GM12878 (cell line): ENCODE results near the gene SERPINB8. TPM values are rescaled to one million over a fixed set of nuclear protein-coding genes. Genes with fewer than 3 reads are reported as not detected.

Experiments used
- ATAC-seq: fragments of 200-7000 bp; cut with Tn5 transposase; 3 replicates; pipeline ENCODE4 v1.9.1; 2020; ENCODE audit warnings: mild to moderate bottlenecking, moderate library complexity
- BruUV-seq: library from RNA; stranded (reverse); fragments of 400-500 nt; replicated peaks from 2 replicates; lab custom pipeline; 2021; lab: Mats Ljungman, UMichigan
- CTCF ChIA-PET: fragments of 300-600 bp; sonication (Branson Sonifier 250); formaldehyde crosslinking; extraction: SDS; loops from one replicate; lab custom pipeline; 2021; ENCODE audit warnings: inconsistent platforms; lab: Yijun Ruan, JAX
- POLR2A ChIA-PET: fragments of 350-600 bp; formaldehyde crosslinking; extraction: SDS; loops from one replicate; lab custom pipeline; 2021; ENCODE audit warnings: inconsistent platforms; lab: Charles Lee
- RAD21 ChIA-PET: fragments of 300-600 bp; sonication (Branson Sonifier 250); formaldehyde crosslinking; loops from one replicate; lab custom pipeline; 2023; ENCODE audit warnings: antibody characterized with exemption; ENCODE audit not compliant: unreplicated experiment; lab: Charles Lee
- SMC1A ChIA-PET: fragments of 300-600 bp; sonication (Branson Sonifier 250); formaldehyde crosslinking; loops from one replicate; lab custom pipeline; 2023; ENCODE audit not compliant: unreplicated experiment, uncharacterized antibody; lab: Charles Lee
- DNase-seq: peaks from one replicate; pipeline ENCODE4 v3.0.0-alpha.2; 2011; ENCODE audit warnings: low read depth, low spot score
- FAIRE-seq: peaks from 3 replicates; lab custom pipeline; 2011; peaks lifted over from hg19 to GRCh38; lab: Jason Lieb, UNC
- H2AFZ ChIP-seq: 2 replicates; pipeline ENCODE4 v1.6.0; 2011; ENCODE audit warnings: low read depth, low read length, control low read depth; ENCODE audit not compliant: control insufficient read depth
- H3K27ac ChIP-seq: 2 replicates; pipeline ENCODE4 v1.5.1; 2011; ENCODE audit warnings: control low read depth; ENCODE audit not compliant: control insufficient read depth, insufficient read depth
- H3K27me3 ChIP-seq, 2 experiments: replicated peaks in 1 of 2; 2 replicates each; pipeline versions ENCODE4 v1.6.0 to v1.6.1; 2011; ENCODE audit warnings: low read length in 1 of 2; ENCODE audit not compliant: control insufficient read depth in 2 of 2, insufficient read depth in 2 of 2
- H3K36me3 ChIP-seq, 2 experiments: 2 replicates each; pipeline ENCODE4 v1.5.1; 2011; ENCODE audit warnings: low read length in 1 of 2; ENCODE audit not compliant: control insufficient read depth in 2 of 2, insufficient read depth in 2 of 2
- H3K4me1 ChIP-seq: 2 replicates; pipeline ENCODE4 v1.6.1; 2011; ENCODE audit warnings: mild to moderate bottlenecking, low read length, moderate library complexity, mixed read lengths; ENCODE audit not compliant: control insufficient read depth, insufficient read depth
- H3K4me2 ChIP-seq: 2 replicates; pipeline ENCODE4 v1.6.0; 2011; ENCODE audit warnings: control low read depth; ENCODE audit not compliant: control insufficient read depth, insufficient read depth
- H3K4me3 ChIP-seq: fragments of 200-600 bp; sonication (generic); 2 replicates; pipeline ENCODE4 v1.5.1; 2016
- H3K79me2 ChIP-seq: 2 replicates; pipeline ENCODE4 v1.6.0; 2011; ENCODE audit warnings: low read length; ENCODE audit not compliant: control insufficient read depth, insufficient read depth
- H3K9ac ChIP-seq: 2 replicates; pipeline ENCODE4 v1.8.0; 2011; ENCODE audit warnings: low read length, control low read depth, mixed read lengths; ENCODE audit not compliant: control insufficient read depth, insufficient read depth
- H3K9me3 ChIP-seq: replicated peaks from 3 replicates; pipeline ENCODE4 v1.5.1; 2011; ENCODE audit warnings: mild to moderate bottlenecking, low read length; ENCODE audit not compliant: control insufficient read depth, insufficient read depth
- H4K20me1 ChIP-seq: 2 replicates; pipeline ENCODE4 v1.6.0; 2011; ENCODE audit not compliant: control insufficient read depth, insufficient read depth
- BMI1 ChIP-seq: fragments of 450-650 bp; IDR thresholded peaks from 2 replicates; pipeline ENCODE4 v1.6.1; 2016; ENCODE audit warnings: mild to moderate bottlenecking, moderate library complexity, borderline replicate concordance
- CTCF ChIP-seq, 3 experiments: IDR thresholded peaks in 2 of 3; conservative IDR thresholded peaks in 1 of 3; 2 replicates each; pipeline ENCODE4 v1.5.1; 2011; ENCODE audit warnings: low read depth in 3 of 3, low read length in 3 of 3, mild to moderate bottlenecking in 3 of 3, control low read depth in 2 of 3, moderate library complexity in 2 of 3, inconsistent platforms in 1 of 3, mixed read lengths in 1 of 3; ENCODE audit not compliant: control insufficient read depth in 2 of 3, insufficient read depth in 1 of 3; ENCODE audit errors: extremely low read depth in 1 of 3
- FOS ChIP-seq: IDR thresholded peaks from 3 replicates; pipeline ENCODE4 v1.6.1; 2011; ENCODE audit warnings: borderline replicate concordance; ENCODE audit not compliant: insufficient read length; ENCODE audit errors: extremely low read depth
- IKZF1 ChIP-seq: fragments of 450-650 bp; conservative IDR thresholded peaks from 2 replicates; pipeline ENCODE4 v1.6.1; 2017; ENCODE audit warnings: antibody characterized with exemption, mild to moderate bottlenecking
- JUNB ChIP-seq: IDR thresholded peaks from 2 replicates; pipeline ENCODE4 v1.6.1; 2016; ENCODE audit warnings: antibody characterized with exemption, mild to moderate bottlenecking
- JUND ChIP-seq: IDR thresholded peaks from 2 replicates; pipeline ENCODE4 v1.6.1; 2012; ENCODE audit warnings: low read depth, mild to moderate bottlenecking, low read length, improper control_type of control experiment, moderate library complexity
- SKIL ChIP-seq: fragments of 450-650 bp; IDR thresholded peaks from 2 replicates; pipeline ENCODE4 v1.6.1; 2017; ENCODE audit warnings: mild to moderate bottlenecking, low read depth, inconsistent platforms; ENCODE audit not compliant: poor library complexity, severe bottlenecking
- SRF ChIP-seq, 2 experiments: IDR thresholded peaks; 2 replicates each; pipeline ENCODE4 v1.6.1; 2011; ENCODE audit warnings: low read depth in 2 of 2, low read length in 2 of 2, mild to moderate bottlenecking in 1 of 2, moderate library complexity in 1 of 2
- TARDBP ChIP-seq: IDR thresholded peaks from 2 replicates; pipeline ENCODE4 v1.6.1; 2016; ENCODE audit warnings: borderline replicate concordance
- TCF3 ChIP-seq: IDR thresholded peaks from 2 replicates; pipeline ENCODE4 v1.6.1; 2012; ENCODE audit warnings: low read depth, mild to moderate bottlenecking, low read length, borderline replicate concordance; ENCODE audit not compliant: insufficient read depth
- WGBS: methylation state at CpG from one replicate; pipeline ENCODE4 v1.1.6; 2016; ENCODE audit warnings: low lambda C conversion rate; ENCODE audit not compliant: insufficient replicate concordance, insufficient coverage; ENCODE audit errors: missing lambda C conversion rate; 5-methylcytosine and 5-hydroxymethylcytosine counted together
- in situ Hi-C: fragments of 300-500 bp; cut with MboI; formaldehyde crosslinking; loops from 9 replicates; pipeline ENCODE4 v1.14.3; 2018; ENCODE audit warnings: mixed read lengths
- intact Hi-C: fragments of 100-400 bp; cut with micrococcal nuclease; formaldehyde crosslinking; loops from one replicate; pipeline ENCODE4 v1.14.2; 2022; ENCODE audit not compliant: unreplicated experiment
- polyA plus RNA-seq, 11 experiments: library from polyadenylated mRNA; depleted of rRNA in 4 of 11; unstranded in 6 of 11; stranded (reverse) in 5 of 11; fragments of >200 nt; fragmentation: Nextera tagmentation in 4 of 11; fragmentation: Illumina TruSeq in 1 of 11; extraction: Ambion mirVana in 4 of 11; extraction: Trizol in 1 of 11; gene quantifications; 1 replicate in 1 of 11; 2 replicates in 10 of 11; pipeline versions ENCODE4 v1.2.1 to v1.2.3, GENCODE V29; 2011 to 2016; ENCODE audit warnings: inconsistent platforms in 2 of 11, missing spikeins in 2 of 11, low read depth in 1 of 11
- total RNA-seq, 4 experiments: library from RNA; depleted of rRNA in 3 of 4; stranded (reverse); fragments of >200 nt in 3 of 4; fragmentation: Illumina TruSeq in 1 of 4; extraction: Trizol in 1 of 4; gene quantifications; 2 replicates each; pipeline versions ENCODE4 v1.2.1 to v1.2.3, GENCODE V29; 2013 to 2021
- TF ChIP-seq, protein P1 (sequence below): fragments of 450-650 bp; IDR thresholded peaks from 2 replicates; pipeline ENCODE4 v1.6.1; 2017; ENCODE audit warnings: mild to moderate bottlenecking, moderate library complexity

Gene SERPINB8
- total and polyA plus RNA-seq, 10 of the 15 experiments (the other 5 are each of a cell fraction or from before 2014, with no cell fraction given): 8.1 to 31.5 (median 16.7) TPM

- TF ChIP-seq SRF (IDR thresholded peaks at IDR 0.05; ENCODE audit: low read depth in 2 of 2, low read length in 2 of 2): no peak
Measured at GRCh38 chr18:63997606-63998005, 27.7 kb downstream of the SERPINB8 start (continued).

GRCh38 chr18:63999871-64000270 lies 30.0 kb downstream of the SERPINB8 start:
- Histone ChIP-seq H3K27me3 (no peaks in the 10 kb centered on the region; a peak in 1 of 4 replicates), H3K9me3 (peaks cover 2% of the 10 kb centered on the region; the same call in 2 of the 3 replicates), H3K36me3 (no peaks in the 10 kb centered on the region), H3K4me1 (no peaks in the 10 kb centered on the region), H3K9ac (no peak overlapping the region), H2AFZ (no peak overlapping the region), H3K79me2 (no peaks in the 10 kb centered on the region), H4K20me1 (no peaks in the 10 kb centered on the region), H3K4me2 (no peak overlapping the region), H3K4me3 (no peak overlapping the region), H3K27ac (no peak overlapping the region)
- in situ Hi-C loops: loop anchor here (25.0 kb wide), 1 partner anchor 488 kb away; no protein-coding TSS in a partner anchor
- CTCF ChIA-PET: no interaction called here
- DNase-seq (no peak), FAIRE-seq (no peak), ATAC-seq (no peak)
- TF ChIP-seq, protein P1, sequence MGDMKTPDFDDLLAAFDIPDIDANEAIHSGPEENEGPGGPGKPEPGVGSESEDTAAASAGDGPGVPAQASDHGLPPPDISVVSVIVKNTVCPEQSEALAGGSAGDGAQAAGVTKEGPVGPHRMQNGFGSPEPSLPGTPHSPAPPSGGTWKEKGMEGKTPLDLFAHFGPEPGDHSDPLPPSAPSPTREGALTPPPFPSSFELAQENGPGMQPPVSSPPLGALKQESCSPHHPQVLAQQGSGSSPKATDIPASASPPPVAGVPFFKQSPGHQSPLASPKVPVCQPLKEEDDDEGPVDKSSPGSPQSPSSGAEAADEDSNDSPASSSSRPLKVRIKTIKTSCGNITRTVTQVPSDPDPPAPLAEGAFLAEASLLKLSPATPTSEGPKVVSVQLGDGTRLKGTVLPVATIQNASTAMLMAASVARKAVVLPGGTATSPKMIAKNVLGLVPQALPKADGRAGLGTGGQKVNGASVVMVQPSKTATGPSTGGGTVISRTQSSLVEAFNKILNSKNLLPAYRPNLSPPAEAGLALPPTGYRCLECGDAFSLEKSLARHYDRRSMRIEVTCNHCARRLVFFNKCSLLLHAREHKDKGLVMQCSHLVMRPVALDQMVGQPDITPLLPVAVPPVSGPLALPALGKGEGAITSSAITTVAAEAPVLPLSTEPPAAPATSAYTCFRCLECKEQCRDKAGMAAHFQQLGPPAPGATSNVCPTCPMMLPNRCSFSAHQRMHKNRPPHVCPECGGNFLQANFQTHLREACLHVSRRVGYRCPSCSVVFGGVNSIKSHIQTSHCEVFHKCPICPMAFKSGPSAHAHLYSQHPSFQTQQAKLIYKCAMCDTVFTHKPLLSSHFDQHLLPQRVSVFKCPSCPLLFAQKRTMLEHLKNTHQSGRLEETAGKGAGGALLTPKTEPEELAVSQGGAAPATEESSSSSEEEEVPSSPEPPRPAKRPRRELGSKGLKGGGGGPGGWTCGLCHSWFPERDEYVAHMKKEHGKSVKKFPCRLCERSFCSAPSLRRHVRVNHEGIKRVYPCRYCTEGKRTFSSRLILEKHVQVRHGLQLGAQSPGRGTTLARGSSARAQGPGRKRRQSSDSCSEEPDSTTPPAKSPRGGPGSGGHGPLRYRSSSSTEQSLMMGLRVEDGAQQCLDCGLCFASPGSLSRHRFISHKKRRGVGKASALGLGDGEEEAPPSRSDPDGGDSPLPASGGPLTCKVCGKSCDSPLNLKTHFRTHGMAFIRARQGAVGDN: no peak
- no peak for TF ChIP-seq FOS
- TF ChIP-seq JUNB: no peak
- TF ChIP-seq IKZF1: no peak
- TF ChIP-seq TARDBP: no peak
- no peak for TF ChIP-seq TCF3
- no peak for TF ChIP-seq JUND
- TF ChIP-seq BMI1: no peak
- TF ChIP-seq SKIL: no peak
- TF ChIP-seq CTCF (IDR thresholded peaks at IDR 0.05 in 2 of 3, conservative IDR thresholded peaks at IDR 0.05 in 1 of 3; ENCODE audit: control insufficient read depth in 2 of 3, extremely low read depth in 1 of 3, insufficient read depth in 1 of 3, low read depth in 3 of 3, low read length in 3 of 3): no peak
- RAD21 ChIA-PET: no interaction called here
- no TSS peak for BruUV-seq
- 43% methylated on average over 2 of the region's 2 CpGs for WGBS
- intact Hi-C loops: no loop called here
- SMC1A ChIA-PET: interaction anchor here (1.0 kb wide), 1 partner anchor 18 kb away, joined by 3 read pairs; no protein-coding TSS in a partner anchor
- POLR2A ChIA-PET: no interaction called here
